ENCODE measurements around the gene UGT1A1.

DNA sequence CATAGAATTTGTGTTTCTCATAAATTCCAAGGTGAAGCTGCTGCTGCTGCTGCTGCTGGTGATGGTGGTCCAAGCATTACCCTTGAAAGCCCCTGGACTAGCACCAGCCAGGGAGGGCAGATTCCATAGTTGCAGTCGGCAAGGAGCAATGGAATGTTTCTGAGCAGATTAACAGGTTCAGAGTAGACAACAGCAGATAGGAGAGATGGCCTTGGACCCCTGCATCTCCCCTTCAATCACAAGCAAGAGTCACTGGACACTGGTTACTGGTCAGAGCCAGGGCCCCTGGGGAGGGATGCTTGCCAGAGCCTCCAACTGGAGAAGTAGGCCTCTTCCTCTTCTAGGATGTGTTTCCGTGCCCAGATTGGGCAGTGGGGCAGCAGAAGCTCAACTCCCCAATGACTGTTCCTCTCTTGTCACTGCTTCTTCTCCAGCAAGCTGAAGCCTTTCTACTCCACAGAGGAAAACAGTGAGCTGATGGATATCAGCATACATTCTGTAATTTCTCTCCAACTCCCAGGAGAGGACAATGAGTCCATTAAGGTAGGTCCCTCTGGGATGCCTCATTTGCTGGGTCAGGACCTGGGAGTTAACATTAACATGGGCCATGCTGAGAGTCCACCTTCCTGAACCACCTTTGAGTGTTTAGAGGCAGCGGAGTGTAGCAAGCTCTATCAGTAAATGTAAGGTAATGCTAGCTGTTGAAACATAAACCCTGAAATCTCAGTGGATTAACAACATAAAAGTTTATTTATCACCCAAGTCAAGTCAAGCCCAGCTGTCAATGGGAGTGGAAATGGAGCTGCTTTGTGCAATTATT is 53.4 kb downstream of the UGT1A1 start:
- TF ChIP-seq, protein P1, sequence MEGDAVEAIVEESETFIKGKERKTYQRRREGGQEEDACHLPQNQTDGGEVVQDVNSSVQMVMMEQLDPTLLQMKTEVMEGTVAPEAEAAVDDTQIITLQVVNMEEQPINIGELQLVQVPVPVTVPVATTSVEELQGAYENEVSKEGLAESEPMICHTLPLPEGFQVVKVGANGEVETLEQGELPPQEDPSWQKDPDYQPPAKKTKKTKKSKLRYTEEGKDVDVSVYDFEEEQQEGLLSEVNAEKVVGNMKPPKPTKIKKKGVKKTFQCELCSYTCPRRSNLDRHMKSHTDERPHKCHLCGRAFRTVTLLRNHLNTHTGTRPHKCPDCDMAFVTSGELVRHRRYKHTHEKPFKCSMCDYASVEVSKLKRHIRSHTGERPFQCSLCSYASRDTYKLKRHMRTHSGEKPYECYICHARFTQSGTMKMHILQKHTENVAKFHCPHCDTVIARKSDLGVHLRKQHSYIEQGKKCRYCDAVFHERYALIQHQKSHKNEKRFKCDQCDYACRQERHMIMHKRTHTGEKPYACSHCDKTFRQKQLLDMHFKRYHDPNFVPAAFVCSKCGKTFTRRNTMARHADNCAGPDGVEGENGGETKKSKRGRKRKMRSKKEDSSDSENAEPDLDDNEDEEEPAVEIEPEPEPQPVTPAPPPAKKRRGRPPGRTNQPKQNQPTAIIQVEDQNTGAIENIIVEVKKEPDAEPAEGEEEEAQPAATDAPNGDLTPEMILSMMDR (IDR thresholded peaks at IDR 0.05; ENCODE audit: low read depth, low read length) = no peak
- no peak for TF ChIP-seq POLR2A (IDR thresholded peaks at IDR 0.05; ENCODE audit: extremely low read depth, insufficient read length)
- TF ChIP-seq, protein P2, sequence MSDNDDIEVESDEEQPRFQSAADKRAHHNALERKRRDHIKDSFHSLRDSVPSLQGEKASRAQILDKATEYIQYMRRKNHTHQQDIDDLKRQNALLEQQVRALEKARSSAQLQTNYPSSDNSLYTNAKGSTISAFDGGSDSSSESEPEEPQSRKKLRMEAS (IDR thresholded peaks at IDR 0.05; ENCODE audit: low read depth, low read length) = no peak

Measured in NB4 (cell line).